GM12801 (cell line): Measurements from ENCODE around the gene SPOP.

Source experiments
- TF ChIP-seq, protein P1 (sequence below): IDR thresholded peaks from one replicate; pipeline ENCODE4 v1.5.1; 2011; ENCODE audit warnings: control low read depth; ENCODE audit not compliant: insufficient read length; ENCODE audit errors: extremely low read depth

Gene SPOP

DNA sequence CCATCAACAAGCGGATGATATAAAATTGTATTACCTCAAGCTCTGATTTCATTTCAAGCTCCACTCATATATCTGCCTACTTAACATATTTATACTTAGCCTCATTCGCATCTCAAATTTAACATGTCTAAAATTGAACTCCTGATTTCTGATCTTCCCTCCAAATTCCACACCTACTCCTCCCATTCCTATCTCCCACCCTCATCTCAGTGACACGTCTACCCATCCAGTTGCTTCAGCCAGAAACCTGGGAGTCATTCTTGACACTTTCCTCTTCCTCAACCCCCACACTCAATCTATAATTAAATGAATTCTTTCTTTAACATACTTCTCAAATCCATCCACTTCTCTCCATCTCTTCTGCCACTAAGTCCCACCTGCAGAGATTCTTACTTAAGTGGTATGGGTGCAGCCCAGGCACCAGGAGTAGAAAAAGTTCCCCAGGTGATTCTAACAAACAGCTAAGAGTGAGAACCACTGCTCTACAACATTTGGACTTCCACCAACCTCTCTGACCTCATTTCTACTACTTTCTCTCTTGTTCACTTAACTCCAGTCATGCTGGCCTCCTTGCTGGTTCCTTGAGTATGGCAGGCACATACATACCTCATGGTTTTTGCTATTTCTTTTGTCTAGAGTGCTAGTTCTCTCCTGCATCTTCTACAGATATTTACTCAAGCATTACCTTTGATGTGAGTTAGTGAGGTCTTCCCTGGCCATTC lies 18.1 kb downstream of the SPOP start:
- TF ChIP-seq, protein P1, sequence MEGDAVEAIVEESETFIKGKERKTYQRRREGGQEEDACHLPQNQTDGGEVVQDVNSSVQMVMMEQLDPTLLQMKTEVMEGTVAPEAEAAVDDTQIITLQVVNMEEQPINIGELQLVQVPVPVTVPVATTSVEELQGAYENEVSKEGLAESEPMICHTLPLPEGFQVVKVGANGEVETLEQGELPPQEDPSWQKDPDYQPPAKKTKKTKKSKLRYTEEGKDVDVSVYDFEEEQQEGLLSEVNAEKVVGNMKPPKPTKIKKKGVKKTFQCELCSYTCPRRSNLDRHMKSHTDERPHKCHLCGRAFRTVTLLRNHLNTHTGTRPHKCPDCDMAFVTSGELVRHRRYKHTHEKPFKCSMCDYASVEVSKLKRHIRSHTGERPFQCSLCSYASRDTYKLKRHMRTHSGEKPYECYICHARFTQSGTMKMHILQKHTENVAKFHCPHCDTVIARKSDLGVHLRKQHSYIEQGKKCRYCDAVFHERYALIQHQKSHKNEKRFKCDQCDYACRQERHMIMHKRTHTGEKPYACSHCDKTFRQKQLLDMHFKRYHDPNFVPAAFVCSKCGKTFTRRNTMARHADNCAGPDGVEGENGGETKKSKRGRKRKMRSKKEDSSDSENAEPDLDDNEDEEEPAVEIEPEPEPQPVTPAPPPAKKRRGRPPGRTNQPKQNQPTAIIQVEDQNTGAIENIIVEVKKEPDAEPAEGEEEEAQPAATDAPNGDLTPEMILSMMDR = no peak

DNA sequence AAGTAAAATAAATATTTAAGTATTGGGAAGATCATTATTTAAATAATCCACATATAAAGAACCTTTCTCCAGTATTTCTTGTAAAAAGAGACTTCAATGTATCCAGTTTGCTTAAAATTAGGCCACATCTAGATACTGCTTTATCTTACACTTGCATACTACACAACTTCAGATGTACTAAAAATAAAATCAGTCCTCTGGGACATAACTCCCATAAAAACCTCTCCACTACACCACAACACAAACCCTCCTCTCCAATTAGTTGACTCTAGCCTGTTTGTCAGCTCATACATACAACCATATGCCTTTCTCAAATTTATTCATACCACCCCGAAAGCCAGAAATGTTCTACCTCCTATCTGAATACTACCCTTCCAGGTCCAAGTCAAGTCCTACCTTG lies 21.6 kb downstream of the SPOP start:
- TF ChIP-seq, protein P1 = no peak

DNA sequence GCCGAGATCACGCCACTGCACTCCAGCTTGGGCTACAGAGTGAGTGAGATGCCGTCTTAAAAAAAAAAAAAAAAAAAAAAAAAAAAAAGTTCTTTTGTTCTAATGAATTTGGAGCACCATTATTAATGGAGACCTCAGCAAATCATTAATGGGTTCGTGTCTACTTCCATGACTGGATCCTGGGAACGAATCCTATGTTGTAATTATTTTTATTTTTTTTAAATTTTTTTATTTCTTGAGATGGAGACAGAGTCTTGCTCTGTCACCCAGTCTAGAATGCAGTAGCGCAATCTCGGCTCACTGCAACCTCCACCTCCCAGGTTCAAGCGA lies 30.7 kb downstream of the SPOP start:
- TF ChIP-seq, protein P1 = no peak

DNA sequence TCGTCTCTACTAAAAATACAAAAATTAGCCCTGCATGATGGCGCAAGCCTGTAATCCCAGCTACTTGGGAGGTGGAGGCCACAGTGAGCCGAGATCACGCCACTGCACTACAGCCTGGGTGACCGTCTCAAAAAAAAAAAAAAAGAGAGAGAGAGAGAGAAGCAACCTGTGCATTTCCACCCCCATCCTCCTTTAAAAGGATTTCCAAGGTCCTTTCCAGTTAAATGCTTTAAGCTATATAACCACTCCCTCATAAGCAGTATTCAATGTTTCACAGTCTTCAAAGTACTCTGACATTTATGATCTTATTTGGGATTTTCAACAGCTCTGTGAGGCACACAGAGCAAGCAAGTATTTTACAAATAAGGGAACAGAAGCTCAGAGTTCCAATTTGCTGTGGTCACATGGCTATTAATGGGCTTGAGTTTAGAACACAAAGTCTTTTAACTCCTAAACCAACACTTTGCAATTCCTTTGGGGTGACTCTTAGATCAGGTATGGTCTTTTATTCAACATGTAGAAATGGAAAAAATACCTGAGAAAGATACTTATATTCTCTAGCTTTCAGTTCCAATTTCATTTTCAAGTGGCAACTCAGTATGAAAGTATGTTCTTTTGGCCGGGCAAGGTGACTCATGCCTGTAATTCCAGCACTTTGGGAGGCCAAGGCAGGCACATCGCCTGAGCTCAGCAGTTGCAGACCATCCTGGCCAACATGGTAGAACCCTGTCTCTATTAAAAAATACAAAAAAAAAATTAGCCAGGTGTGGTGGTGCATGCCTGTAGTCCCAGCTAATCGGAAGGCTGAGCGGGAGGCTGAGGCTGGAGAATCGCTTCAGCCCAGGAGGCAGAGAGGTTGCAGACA lies 31.3 kb downstream of the SPOP start:
- TF ChIP-seq, protein P1 = no peak

DNA sequence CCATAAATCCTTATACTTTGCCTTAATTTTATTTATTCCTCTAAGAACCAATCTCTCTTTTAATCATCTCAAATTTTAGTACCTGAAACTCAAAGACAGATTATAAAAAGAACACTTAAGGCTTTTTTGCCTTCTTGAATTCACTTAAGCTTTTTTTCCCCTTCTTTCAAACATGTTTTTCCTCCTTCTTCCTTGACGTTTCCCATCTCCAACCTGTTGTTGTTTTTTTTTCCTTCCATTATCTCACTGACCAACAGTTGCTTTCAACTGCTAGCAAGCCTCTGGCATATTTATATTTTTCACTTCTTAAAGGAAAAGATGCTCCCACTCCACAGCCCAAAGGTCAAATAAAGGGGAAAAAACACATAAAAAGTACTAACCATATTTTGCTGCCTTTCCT lies 32.2 kb downstream of the SPOP start:
- TF ChIP-seq, protein P1 = no peak

DNA sequence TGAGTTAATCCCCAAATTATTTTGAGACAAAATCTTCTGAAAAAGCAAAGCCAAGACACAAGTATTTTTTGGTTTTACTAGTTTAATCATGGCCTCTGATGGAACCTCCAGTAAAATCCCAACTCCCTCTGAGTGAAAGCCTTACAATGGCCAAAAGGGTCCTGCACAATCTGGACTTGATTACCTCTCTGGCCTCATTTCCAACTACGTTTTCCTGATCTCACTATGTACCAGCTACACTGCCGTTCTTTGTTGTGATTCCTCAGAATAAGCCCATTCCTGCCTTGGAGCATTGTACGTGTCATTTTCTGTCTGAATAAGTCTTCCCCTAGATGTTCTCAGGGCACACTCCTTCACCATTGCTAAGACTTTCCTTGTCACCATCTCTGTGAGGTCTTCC lies 37.3 kb downstream of the SPOP start:
- TF ChIP-seq, protein P1 = no peak

DNA sequence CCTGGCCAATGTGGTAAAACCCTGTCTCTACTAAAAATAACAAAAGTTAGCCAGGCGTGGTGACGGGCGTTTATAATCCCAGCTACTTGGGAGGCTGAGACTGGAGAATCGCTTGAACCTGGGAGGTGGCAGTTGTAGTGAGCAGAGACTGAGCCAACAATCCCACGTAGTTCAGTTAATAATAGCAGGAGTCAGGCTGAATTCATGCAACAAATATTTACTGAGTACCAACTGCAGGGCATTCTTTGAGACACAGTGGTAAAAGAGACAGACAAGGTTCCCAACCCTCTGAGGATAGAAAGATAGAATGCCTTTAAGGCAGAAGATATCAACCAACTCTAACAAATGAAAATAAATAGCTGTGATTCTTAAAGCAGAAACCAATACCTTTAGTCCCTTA lies 39.1 kb downstream of the SPOP start:
- TF ChIP-seq, protein P1 = no peak
